ENCODE data around the gene MACROH2A2.
"Not testable (repeated sequence)": the region's sequence is repeated elsewhere in the genome, so short reads cannot be mapped to it uniquely, and the experiment has no call there.

The MACROH2A2 gene

GRCh38 chr10:70067586-70067985 lies 14.9 kb downstream of the MACROH2A2 start:
- DNase-seq (ENCODE audit: low spot score), result no peak

- no peak for DNase-seq (ENCODE audit: low spot score)
Measured at GRCh38 chr10:70068925-70069324, 16.3 kb downstream of the MACROH2A2 start.

- no peak for DNase-seq (ENCODE audit: low spot score)
Measured at GRCh38 chr10:70069346-70069745, 16.7 kb downstream of the MACROH2A2 start.

DNA sequence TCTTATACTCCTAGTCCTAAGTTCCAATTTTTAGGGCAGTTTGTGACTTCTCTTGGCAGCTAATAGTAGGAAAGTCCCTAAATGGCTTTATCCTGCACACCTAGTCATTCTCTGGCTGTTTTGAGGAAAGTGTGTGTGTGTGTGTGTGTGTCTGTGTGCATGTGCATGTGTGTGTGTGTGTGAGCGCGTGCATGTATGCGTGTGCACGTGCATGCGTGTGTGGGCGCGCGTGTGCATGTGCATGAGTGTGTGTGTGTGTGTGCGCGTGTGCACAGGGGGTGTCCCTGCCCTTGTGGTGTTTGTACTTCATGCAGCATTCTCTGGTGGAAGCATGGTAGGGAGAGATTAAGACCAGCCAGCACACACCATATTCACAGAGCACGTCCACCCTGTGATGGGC lies 18.2 kb downstream of the MACROH2A2 start:
- no peak for DNase-seq (ENCODE audit: low spot score)

- no peak for DNase-seq (ENCODE audit: low spot score)
Measured at GRCh38 chr10:70074165-70074564, 21.5 kb downstream of the MACROH2A2 start.

GRCh38 chr10:70074971-70075370 lies 22.3 kb downstream of the MACROH2A2 start:
- DNase-seq (ENCODE audit: low spot score), result no peak

DNA sequence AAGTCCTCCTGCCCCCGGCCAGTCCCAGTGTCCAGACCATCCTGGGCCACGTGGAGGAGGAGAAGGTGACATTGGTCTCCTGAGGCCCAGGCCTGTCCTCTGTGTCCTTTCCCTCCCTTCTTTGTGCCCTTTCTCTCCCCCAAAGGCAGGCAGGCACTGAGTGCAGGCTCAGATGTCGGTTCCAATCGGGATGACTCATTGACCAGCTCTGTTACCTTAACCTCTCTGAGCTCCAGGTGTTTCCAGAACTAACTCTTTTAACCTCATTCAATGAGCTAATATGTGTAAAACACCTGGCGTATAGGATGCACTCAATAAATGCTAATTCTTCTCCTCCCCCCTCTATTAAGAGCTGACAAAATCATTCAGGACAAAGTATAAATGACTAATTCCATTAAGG lies 25.7 kb downstream of the MACROH2A2 start:
- DNase-seq (ENCODE audit: low spot score), result no peak

DNA sequence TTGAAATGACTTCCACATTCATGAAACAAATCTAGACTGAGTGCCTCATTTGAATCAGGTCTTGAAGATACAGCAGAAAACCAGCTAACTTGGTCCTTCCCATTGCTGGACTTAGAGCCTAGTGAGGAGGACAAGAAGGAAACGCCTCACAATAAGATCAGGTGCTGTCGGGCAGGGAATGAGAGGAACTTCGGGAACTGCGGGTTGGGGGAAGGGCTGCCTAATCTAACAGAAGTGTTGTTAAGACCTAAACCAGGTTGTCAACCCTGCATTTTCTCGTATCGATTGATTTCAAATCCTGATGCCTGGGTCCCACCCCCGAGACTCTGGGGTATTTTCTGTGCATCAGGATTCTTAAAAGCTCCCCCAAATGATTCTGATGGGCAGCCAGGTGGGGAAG lies 26.3 kb downstream of the MACROH2A2 start:
- DNase-seq (ENCODE audit: low spot score), result no peak

DNA sequence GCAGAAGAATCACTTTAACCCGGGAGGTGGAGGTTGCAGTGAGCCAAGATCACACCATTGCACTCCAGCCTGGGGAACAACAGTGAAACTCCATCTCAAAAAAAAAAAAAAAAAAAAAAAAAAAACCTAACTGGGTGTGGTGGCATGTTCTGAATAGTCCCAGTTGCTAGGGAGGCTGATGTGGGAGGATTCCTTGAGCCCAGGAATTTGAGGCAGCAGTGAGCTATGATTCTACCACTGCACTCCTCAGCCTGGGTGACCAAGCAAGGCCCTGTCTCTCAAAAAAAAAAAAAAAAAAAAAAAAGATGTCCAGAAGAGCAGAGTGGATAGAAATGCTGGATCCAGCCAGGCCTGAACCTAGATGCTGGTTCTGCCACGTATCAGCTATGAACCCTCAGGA lies 28.1 kb downstream of the MACROH2A2 start:
- DNase-seq (ENCODE audit: low spot score), result not testable (repeated sequence)

- no peak for DNase-seq (ENCODE audit: low spot score)
Measured at GRCh38 chr10:70084189-70084588, 31.5 kb downstream of the MACROH2A2 start.

DNA sequence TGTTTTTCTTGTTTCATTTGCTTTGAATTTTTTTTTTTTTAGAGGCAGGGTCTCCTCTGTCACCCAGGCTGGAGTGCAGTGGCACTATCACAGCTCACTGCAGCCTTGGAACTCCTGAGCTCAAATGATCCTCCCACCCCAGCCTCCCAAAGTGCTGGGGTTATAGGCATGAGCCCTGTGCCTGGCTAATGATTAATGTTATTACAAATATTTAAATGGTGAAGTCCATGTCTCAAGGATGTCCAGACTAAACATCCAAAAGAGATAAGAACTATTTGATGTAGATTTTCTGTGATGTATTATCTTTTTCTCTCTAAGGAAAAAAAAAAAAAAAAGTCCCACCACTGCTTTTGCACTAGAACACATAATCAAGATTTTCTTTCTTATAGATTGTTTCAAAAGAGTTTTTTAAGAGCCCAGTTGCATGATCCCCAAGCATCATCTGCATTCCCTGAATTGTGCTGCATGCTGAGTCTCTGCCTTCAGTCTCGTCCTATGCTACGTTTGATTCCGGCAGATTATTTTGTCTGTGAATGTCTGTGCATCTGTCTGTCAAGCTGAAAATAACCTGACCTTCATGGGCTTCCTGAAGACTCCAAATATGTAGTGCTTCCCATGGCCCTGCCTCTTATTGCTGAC lies 33.4 kb downstream of the MACROH2A2 start:
- no peak for DNase-seq (ENCODE audit: low spot score)

- DNase-seq (ENCODE audit: low spot score), result no peak
Measured at GRCh38 chr10:70087616-70088307, 35.1 kb downstream of the MACROH2A2 start.

DNA sequence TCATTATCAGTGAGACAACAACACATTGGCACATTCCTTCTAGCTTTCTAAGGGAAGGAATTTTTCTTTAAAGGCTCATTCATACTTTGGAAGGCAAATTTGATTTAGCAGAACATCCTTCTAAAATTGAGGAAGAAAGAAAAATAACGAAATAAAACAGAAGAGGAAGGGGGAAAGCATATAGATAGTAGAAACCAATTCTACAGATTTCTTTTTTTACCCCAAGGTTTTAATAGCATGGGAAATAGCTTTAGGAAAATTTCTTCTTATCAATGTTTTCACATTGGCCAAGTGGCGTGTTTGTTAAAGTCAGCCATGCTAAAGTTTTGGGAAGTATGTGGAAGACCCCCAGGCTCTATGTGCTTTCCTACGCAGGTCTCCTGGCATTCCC lies 35.7 kb downstream of the MACROH2A2 start:
- DNase-seq (ENCODE audit: low spot score), result no peak

DNA sequence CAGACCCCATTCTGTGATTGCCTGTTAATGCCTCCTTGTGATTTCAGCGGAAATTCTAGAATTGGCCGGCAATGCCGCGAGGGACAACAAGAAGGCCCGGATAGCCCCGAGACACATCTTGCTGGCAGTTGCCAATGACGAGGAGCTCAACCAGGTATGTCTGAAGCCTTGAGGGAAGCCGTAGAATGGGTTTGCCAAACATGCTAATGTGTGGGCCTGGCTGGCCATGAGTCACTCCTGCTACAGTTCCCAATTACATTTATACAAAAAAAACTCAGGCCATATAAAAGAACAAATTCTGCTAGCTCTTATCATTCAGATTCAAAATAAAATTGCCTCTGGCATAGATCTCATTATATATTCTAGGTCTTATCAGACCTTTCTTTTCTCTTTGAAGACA lies 37.4 kb downstream of the MACROH2A2 start:
- DNase-seq (ENCODE audit: low spot score), result no peak

DNA sequence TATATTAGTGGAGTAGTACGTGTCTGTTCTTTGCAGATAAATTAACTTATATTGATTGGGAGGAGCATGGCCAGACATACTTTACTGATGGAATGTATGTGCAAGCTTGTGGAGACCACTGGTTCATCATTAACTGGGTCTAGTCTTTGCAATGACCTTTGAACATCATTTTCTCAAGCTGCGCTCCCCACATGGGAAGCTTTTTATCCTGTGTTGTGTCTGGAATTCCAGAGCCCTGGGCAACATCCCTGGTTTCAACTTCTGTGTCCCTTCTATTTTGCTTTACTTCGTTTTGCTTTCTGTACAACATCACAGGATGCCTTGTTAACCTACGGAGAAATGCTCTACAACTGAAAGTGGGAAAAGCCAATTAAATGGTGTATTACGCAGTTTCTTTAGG lies 38.3 kb downstream of the MACROH2A2 start:
- DNase-seq (ENCODE audit: low spot score), result no peak

- no peak for DNase-seq (ENCODE audit: low spot score)
Measured at GRCh38 chr10:70092389-70092718, 39.7 kb downstream of the MACROH2A2 start.

- DNase-seq (ENCODE audit: low spot score), result no peak
Measured at GRCh38 chr10:70093335-70093944, 40.8 kb downstream of the MACROH2A2 start.

DNA sequence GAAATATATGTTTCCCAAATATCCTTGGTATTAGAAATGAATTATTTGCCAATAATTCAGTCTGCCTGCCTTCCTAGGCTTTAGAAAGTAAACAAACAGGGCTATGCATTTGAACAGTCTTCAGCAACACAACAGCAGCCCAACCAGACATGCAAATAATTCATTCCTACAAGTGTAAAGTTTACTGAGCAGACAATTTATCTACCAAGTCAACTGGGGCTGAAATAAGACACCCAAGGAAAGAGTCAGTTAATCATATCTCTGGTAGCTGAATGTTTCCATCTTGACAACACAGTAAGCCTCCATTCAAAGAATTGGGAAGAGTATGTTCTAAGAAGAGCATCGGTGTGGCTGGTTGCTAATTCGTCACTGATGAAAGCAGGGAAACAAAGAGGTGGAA lies 41.6 kb downstream of the MACROH2A2 start:
- DNase-seq (ENCODE audit: low spot score), result no peak

DNA sequence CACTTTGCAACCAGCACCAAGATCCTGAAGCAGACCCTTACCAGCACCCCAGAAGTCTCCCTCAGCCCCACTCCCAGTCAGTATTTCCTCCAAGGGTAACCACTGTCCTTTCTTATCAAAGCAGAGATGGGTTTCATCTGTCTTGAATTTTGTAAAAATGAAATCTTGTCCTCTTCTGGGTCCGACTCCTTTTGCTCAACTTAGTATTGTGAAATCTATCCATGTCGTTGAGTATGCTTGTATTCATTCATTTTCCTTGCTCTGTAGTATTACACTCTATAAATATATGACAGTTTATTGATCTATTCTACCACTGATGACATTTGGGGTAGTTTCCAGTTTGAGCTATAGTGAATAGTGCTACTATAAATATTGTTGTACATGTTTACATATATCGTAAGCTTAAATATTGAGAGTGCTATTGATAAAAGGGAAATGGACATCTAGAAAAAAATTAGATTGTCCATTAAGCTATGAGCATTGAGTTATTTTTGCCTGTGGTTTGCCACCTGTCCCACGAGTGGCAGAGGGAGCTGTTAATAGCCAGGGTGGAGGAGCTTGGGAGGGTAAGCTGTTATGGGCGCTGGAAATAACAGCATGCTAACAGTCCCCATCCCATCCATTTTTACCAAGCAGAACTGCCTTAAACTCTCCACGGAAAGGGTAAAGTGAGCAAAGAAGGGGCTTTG lies 43.5 kb downstream of the MACROH2A2 start:
- DNase-seq (ENCODE audit: low spot score), result no peak

DNA sequence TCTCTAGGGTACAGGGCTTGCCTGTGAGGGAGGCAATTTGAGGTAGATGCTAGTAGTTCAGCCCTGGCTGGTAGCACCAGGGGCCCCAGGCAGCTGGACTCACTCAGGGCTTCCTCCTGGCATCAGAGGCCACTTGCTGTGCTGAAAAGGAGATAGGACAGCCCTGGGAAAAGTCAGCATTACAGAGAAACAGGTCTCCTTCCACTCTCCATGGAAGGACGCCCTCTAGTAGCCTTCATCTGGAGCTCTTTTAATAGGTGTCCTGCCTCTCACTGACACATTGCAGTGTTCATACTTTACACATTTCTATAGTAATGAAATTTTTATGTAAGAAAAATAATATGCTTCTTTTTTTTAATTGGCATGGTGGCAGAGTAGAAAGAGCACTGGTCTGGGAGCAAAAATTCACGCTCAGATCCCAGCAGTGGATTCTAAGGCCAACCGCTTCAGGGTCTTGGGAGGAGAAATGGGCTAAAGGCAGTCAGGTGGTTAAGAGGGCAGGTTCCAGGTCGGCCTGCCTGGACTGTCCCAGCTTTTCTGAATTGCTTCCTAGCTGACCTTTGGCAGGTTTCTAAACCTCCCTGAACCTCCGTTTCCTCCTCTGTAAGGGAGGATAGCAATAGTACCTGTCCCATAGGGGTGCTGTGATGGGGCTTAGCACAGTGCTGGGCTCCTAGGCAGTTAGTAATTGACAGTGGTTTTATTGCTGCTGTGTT lies 44.2 kb downstream of the MACROH2A2 start:
- DNase-seq (ENCODE audit: low spot score), result no peak

DNA sequence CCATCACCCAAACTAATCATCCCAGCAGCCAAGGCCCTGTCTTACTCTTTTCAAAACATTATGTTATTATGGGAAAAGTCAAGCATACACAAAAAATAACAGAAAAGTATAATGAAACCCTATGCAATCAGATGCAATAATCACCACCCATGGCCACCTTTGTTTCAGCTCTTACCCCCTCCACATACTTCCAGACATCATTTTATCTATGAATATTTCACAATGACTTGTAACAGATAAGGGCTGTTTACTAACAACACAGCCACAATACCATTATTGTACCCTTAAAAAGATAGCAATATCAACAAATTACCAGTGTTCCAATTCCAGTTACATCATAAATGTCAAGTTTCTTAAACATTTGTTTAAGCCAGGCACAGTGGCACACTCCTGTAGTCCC lies 44.8 kb downstream of the MACROH2A2 start:
- DNase-seq (ENCODE audit: low spot score), result no peak

GRCh38 chr10:70098271-70098670 lies 45.6 kb downstream of the MACROH2A2 start:
- DNase-seq (ENCODE audit: low spot score), result no peak
